GM19455 (cell line): ENCODE measurements around the gene NOL6.
"Not testable (repeated sequence)": the region's sequence is repeated elsewhere in the genome, so short reads cannot be mapped to it uniquely, and the experiment has no call there.

Source experiments
- ATAC-seq: cut with Tn5 transposase; IDR thresholded peaks from one replicate; pipeline ENCODE4 v1.9.1; 2021; ENCODE audit not compliant: unreplicated experiment

Gene NOL6

GRCh38 chr9:33436445-33436844, 37.3 kb downstream of the NOL6 start:
- ATAC-seq, result no peak

- no peak for ATAC-seq
Measured at GRCh38 chr9:33435821-33436277, 37.9 kb downstream of the NOL6 start.

- ATAC-seq, result no peak
Measured at GRCh38 chr9:33434317-33435105, 39.2 kb downstream of the NOL6 start.

- no peak for ATAC-seq
Measured at GRCh38 chr9:33433871-33434270, 39.9 kb downstream of the NOL6 start.

- no peak for ATAC-seq
Measured at GRCh38 chr9:33431420-33431819, 42.3 kb downstream of the NOL6 start.

GRCh38 chr9:33430942-33431341, 42.8 kb downstream of the NOL6 start:
- no peak for ATAC-seq

- no peak for ATAC-seq
Measured at GRCh38 chr9:33429256-33429985, 44.3 kb downstream of the NOL6 start.

- no peak for ATAC-seq
Measured at GRCh38 chr9:33426843-33427293, 46.9 kb downstream of the NOL6 start.

- no peak for ATAC-seq
Measured at GRCh38 chr9:33425128-33425533, 48.6 kb downstream of the NOL6 start.

GRCh38 chr9:33424492-33424891, 49.2 kb downstream of the NOL6 start:
- ATAC-seq, result not testable (repeated sequence)

- ATAC-seq, result not testable (repeated sequence)
Measured at GRCh38 chr9:33424043-33424442, 49.7 kb downstream of the NOL6 start.

- ATAC-seq, result no peak
Measured at GRCh38 chr9:33419708-33420303, 53.9 kb downstream of the NOL6 start.

- no peak for ATAC-seq
Measured at GRCh38 chr9:33418090-33418489, 55.6 kb downstream of the NOL6 start.

- no peak for ATAC-seq
Measured at GRCh38 chr9:33416996-33417395, 56.7 kb downstream of the NOL6 start.

GRCh38 chr9:33415501-33416038, 58.2 kb downstream of the NOL6 start:
- ATAC-seq, result peak; percentile 70

GRCh38 chr9:33414889-33415500, 58.7 kb downstream of the NOL6 start:
- no peak for ATAC-seq

GRCh38 chr9:33414268-33414667, 59.5 kb downstream of the NOL6 start:
- no peak for ATAC-seq
